SK-N-DZ (cell line): ENCODE measurements around the gene DAPK3.
A peak's percentile ranks its signal among the peaks of the same experiment; 100 is the strongest.
"Not testable (repeated sequence)": the region's sequence is repeated elsewhere in the genome, so short reads cannot be mapped to it uniquely, and the experiment has no call there.

Experiments
- DNase-seq: peaks from one replicate; pipeline ENCODE4 v3.0.0-alpha.2; 2015; ENCODE audit warnings: low spot score

DAPK3 gene

GRCh38 chr19:3979289-3979673, 8.4 kb upstream of the DAPK3 start:
- no peak for DNase-seq

- no peak for DNase-seq
These were observed 7.2 kb upstream of the DAPK3 start for GRCh38 chr19:3978145-3978544.

GRCh38 chr19:3977242-3978143, 6.6 kb upstream of the DAPK3 start:
- no peak for DNase-seq

- no peak for DNase-seq
These were observed 5.8 kb upstream of the DAPK3 start for GRCh38 chr19:3976495-3977241.

- no peak for DNase-seq
These were observed 4.8 kb upstream of the DAPK3 start for GRCh38 chr19:3975637-3976087.

GRCh38 chr19:3975144-3975543, 4.2 kb upstream of the DAPK3 start:
- no peak for DNase-seq

GRCh38 chr19:3970313-3970807, 539 bp downstream of the DAPK3 start:
- no peak for DNase-seq

- DNase-seq: no peak
These were observed 1.2 kb downstream of the DAPK3 start for GRCh38 chr19:3969435-3970312.

- peak; percentile 65 for DNase-seq
These were observed 2.1 kb downstream of the DAPK3 start for GRCh38 chr19:3968556-3969434.

GRCh38 chr19:3967983-3968382, 2.9 kb downstream of the DAPK3 start:
- DNase-seq: not testable (repeated sequence)

- DNase-seq: no peak
These were observed 4.6 kb downstream of the DAPK3 start for GRCh38 chr19:3966051-3967017.

GRCh38 chr19:3964256-3965194, 6.4 kb downstream of the DAPK3 start:
- no peak for DNase-seq

GRCh38 chr19:3963458-3964255, 7.2 kb downstream of the DAPK3 start:
- no peak for DNase-seq

- no peak for DNase-seq
These were observed 9.9 kb downstream of the DAPK3 start for GRCh38 chr19:3961007-3961406.

- DNase-seq: no peak
These were observed 11.2 kb downstream of the DAPK3 start for GRCh38 chr19:3959766-3960131.

- no peak for DNase-seq
These were observed 11.8 kb downstream of the DAPK3 start for GRCh38 chr19:3958836-3959765.
